A673 (cell line): ENCODE data around the gene ZFTA. TPM values are rescaled to one million over a fixed set of nuclear protein-coding genes. Genes with fewer than 3 reads are reported as not detected.
A peak's percentile ranks its signal among the peaks of the same experiment; 100 is the strongest.

ENCODE experiments used
- BruUV-seq: library from RNA; stranded (reverse); fragments of 400-500 nt; replicated peaks from 2 replicates; lab custom pipeline; 2021; lab: Mats Ljungman, UMichigan
- CTCF ChIA-PET: fragments of 300-600 bp; sonication (Branson Sonifier 250); formaldehyde crosslinking; loops from one replicate; lab custom pipeline; 2022; ENCODE audit warnings: antibody characterized with exemption; lab: Charles Lee
- POLR2A ChIA-PET: fragments of 300-600 bp; sonication (Branson Sonifier 250); formaldehyde crosslinking; loops from one replicate; lab custom pipeline; 2022; ENCODE audit warnings: antibody characterized with exemption; ENCODE audit not compliant: low non-redundant PET; lab: Charles Lee
- DNase-seq: peaks from one replicate; pipeline ENCODE4 v3.0.0-alpha.2; 2015; ENCODE audit warnings: low spot score
- H3K27ac ChIP-seq: fragments of 200-600 bp; sonication (generic); 2 replicates; pipeline ENCODE4 v1.5.1; 2016; ENCODE audit warnings: mixed run types, low read depth, mild to moderate bottlenecking, mixed read lengths, antibody characterized with exemption, low read length; ENCODE audit not compliant: poor library complexity, severe bottlenecking
- H3K27me3 ChIP-seq: fragments of 200-600 bp; sonication (generic); replicated peaks from 2 replicates; pipeline ENCODE4 v1.6.1; 2017; ENCODE audit warnings: mixed run types, low read depth, mild to moderate bottlenecking, mixed read lengths, antibody characterized with exemption, low read length; ENCODE audit not compliant: insufficient read depth, poor library complexity
- H3K36me3 ChIP-seq: fragments of 200-600 bp; sonication (generic); 2 replicates; pipeline ENCODE4 v1.6.1; 2016; ENCODE audit warnings: mixed run types, mild to moderate bottlenecking, mixed read lengths, antibody characterized with exemption, low read length; ENCODE audit not compliant: insufficient read depth, poor library complexity, severe bottlenecking
- H3K4me1 ChIP-seq: fragments of 200-600 bp; sonication (generic); 2 replicates; pipeline ENCODE4 v1.6.1; 2017; ENCODE audit warnings: mixed run types, mild to moderate bottlenecking, mixed read lengths, antibody characterized with exemption, low read length; ENCODE audit not compliant: insufficient read depth, poor library complexity, severe bottlenecking
- H3K4me3 ChIP-seq: fragments of 200-600 bp; sonication (generic); 2 replicates; pipeline ENCODE4 v1.5.1; 2016; ENCODE audit warnings: low read depth, mixed run types, mild to moderate bottlenecking, mixed read lengths, low read length; ENCODE audit not compliant: poor library complexity, severe bottlenecking
- H3K9me3 ChIP-seq: fragments of 200-600 bp; sonication (generic); 2 replicates; pipeline ENCODE4 v1.6.1; 2016; ENCODE audit warnings: mixed run types, low read depth, mild to moderate bottlenecking, mixed read lengths, antibody characterized with exemption, low read length; ENCODE audit not compliant: poor library complexity, severe bottlenecking
- EZH2 ChIP-seq: fragments of 200-600 bp; sonication (generic); IDR thresholded peaks from 2 replicates; pipeline ENCODE4 v1.6.1; 2017; ENCODE audit warnings: borderline replicate concordance, low read depth, mild to moderate bottlenecking, mixed read lengths, antibody characterized with exemption, low read length; ENCODE audit not compliant: poor library complexity, severe bottlenecking
- intact Hi-C: fragments of 100-400 bp; cut with micrococcal nuclease; formaldehyde crosslinking; loops from one replicate; pipeline ENCODE4 v1.10.0; 2022; ENCODE audit not compliant: unreplicated experiment
- total RNA-seq: library from RNA; stranded (reverse); gene quantifications from 2 replicates; pipeline ENCODE4 v1.2.3, GENCODE V29; 2021
- TF ChIP-seq, protein P1 (sequence below): fragments of 300-800, 200-600 bp; sonication (generic); conservative IDR thresholded peaks from 2 replicates; pipeline ENCODE4 v1.5.1; 2017; ENCODE audit warnings: low read depth, mild to moderate bottlenecking, antibody characterized with exemption, low read length, moderate library complexity, mixed read lengths

ZFTA gene
- total RNA-seq, 1 experiment from 2014 or later: 36.1 TPM

GRCh38 chr11:63816166-63816565 lies 47.6 kb upstream of the ZFTA start:
- Histone ChIP-seq H3K9me3 (no peaks in the 10 kb centered on the region), H3K4me1 (peaks cover 23% of the 10 kb centered on the region), H3K36me3 (peaks cover 57% of the 10 kb centered on the region), H3K27me3 (no peaks in the 10 kb centered on the region), H3K27ac (no peak overlapping the region), H3K4me3 (no peak overlapping the region)
- no TSS peak for BruUV-seq
- DNase-seq: no peak
- CTCF ChIA-PET: no interaction called here
- intact Hi-C loops: no loop called here
- no peak for TF ChIP-seq EZH2
- TF ChIP-seq, protein P1, sequence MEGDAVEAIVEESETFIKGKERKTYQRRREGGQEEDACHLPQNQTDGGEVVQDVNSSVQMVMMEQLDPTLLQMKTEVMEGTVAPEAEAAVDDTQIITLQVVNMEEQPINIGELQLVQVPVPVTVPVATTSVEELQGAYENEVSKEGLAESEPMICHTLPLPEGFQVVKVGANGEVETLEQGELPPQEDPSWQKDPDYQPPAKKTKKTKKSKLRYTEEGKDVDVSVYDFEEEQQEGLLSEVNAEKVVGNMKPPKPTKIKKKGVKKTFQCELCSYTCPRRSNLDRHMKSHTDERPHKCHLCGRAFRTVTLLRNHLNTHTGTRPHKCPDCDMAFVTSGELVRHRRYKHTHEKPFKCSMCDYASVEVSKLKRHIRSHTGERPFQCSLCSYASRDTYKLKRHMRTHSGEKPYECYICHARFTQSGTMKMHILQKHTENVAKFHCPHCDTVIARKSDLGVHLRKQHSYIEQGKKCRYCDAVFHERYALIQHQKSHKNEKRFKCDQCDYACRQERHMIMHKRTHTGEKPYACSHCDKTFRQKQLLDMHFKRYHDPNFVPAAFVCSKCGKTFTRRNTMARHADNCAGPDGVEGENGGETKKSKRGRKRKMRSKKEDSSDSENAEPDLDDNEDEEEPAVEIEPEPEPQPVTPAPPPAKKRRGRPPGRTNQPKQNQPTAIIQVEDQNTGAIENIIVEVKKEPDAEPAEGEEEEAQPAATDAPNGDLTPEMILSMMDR: no peak
- POLR2A ChIA-PET: no interaction called here

DNA sequence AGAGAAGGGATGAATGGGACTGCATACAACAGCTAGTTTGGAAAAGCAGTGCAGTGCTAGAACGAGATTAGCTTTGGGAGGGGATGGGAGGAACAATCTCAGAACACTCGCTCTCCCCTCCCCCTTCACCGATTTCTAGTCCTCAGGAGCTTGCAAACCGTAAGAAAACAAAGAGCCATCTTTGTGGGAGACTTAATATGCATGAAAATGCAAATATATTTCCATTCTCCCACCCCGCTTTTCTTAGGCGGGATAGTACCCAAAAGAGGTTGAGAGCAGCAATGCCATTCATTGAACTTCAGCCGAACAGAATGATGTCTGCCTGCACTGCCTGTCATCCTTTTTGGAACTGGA lies 45.8 kb upstream of the ZFTA start:
- intact Hi-C loops: no loop called here
- BruUV-seq: no TSS peak

DNA sequence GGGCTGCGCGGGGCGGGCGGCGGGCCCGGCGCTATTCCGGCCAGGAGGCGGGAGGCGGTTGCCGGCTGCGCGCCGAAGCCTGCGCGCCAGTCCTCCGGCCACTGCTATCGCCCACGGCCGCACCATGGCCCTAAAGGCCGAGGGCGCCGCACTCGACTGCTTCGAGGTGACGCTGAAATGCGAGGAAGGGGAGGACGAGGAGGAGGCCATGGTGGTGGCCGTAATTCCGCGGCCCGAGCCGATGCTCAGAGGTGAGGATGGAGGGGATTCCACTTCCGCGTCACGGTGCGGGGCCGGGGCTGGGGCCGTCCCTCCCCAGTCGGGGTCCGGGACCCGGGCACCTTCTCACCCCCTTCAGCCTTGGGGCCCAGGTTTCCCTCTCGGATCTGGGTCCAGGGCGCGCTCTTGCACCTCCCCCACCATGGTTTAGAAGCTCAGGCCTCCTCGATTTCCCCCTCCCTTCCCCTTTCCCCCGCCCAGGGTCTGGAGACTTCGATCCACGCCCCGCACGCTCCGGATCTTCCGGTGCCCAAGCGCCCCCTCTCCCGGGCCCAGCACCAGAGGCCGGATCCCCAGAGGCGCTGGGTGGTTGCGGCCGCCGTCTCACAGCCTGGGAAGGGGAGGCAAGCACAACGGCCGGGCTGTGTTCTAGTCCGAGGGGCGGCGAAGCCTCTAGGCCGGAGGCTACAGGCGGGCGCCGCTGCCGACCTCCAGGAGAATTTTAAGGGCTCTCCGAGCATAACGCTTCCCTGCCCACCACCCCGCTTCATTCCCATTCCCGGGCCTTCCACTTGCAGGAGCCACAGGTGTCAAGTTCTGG lies 45.2 kb upstream of the ZFTA start:
- POLR2A ChIA-PET: no interaction called here
- Histone ChIP-seq H3K4me1 (peaks cover 23% of the 10 kb centered on the region), H3K9me3 (no peaks in the 10 kb centered on the region), H3K4me3 (peak overlapping the region; percentile 96), H3K27me3 (no peaks in the 10 kb centered on the region), H3K36me3 (peaks cover 36% of the 10 kb centered on the region), H3K27ac (peak overlapping the region; percentile 84)
- intact Hi-C loops: no loop called here
- DNase-seq: peak; percentile 72
- TF ChIP-seq, protein P1: no peak
- TF ChIP-seq EZH2: no peak
- no TSS peak for BruUV-seq
- CTCF ChIA-PET: no interaction called here

More for the DNA sequence above, 45.8 kb upstream of the ZFTA start:
- no peak for DNase-seq
- ChIA-PET POLR2A (no interaction called here), CTCF (no interaction called here)
- peak overlapping the region; percentile 84 for H3K27ac ChIP-seq
- H3K27me3 ChIP-seq: no peaks in the 10 kb centered on the region
- TF ChIP-seq, protein P1: no peak
- TF ChIP-seq EZH2: no peak
- peaks cover 41% of the 10 kb centered on the region for H3K36me3 ChIP-seq
- no peaks in the 10 kb centered on the region for H3K9me3 ChIP-seq
- peaks cover 23% of the 10 kb centered on the region for H3K4me1 ChIP-seq
- H3K4me3 ChIP-seq: peak overlapping the region; percentile 96
